LNCaP clone FGC (cell line): ENCODE measurements around the gene HSCB.
A peak's percentile ranks its signal among the peaks of the same experiment; 100 is the strongest.
"Not testable (repeated sequence)": the region's sequence is repeated elsewhere in the genome, so short reads cannot be mapped to it uniquely, and the experiment has no call there.

Experiments
- DNase-seq: peaks from one replicate; pipeline ENCODE4 v3.0.0-alpha.2; 2011; ENCODE audit warnings: low read depth
- H3K4me3 ChIP-seq: 2 replicates; pipeline ENCODE4 v1.5.1; 2011; ENCODE audit warnings: mild to moderate bottlenecking, low read depth, low read length, control low read depth
- TF ChIP-seq, protein P1 (sequence below): IDR thresholded peaks from 2 replicates; pipeline ENCODE4 v1.5.1; 2012; ENCODE audit warnings: mild to moderate bottlenecking; ENCODE audit not compliant: control insufficient read depth, insufficient read depth; ENCODE audit errors: extremely low read depth

The HSCB gene

DNA sequence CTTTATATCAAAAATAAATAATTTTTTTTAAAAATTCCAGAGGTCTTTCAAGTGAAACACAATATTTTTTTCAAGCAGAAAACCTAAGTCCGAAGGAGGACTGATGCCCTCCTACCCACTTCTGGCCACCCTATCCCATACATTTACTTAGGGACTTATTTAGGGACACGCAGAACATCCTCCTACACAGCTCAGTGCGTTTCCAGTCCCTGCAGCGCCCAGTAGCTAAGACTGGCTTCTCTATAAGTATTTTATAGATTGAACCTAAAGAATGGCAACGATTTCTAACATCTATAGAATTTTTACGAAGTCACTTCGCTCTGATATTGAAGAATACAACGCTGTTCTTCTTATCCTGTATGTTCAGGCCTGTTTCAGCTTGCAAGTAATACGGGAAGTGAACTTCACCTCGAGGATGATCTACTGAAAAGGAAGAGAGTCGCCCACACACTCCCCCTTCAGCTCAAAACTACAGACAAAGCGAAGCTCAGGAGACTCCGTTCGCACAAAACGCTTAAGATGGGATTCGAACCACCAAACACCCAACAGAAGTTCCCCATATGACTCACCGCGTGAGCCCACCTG, 547 bp upstream of the HSCB start:
- DNase-seq, result no peak
- peak overlapping the region; percentile 95 for H3K4me3 ChIP-seq
- TF ChIP-seq, protein P1, sequence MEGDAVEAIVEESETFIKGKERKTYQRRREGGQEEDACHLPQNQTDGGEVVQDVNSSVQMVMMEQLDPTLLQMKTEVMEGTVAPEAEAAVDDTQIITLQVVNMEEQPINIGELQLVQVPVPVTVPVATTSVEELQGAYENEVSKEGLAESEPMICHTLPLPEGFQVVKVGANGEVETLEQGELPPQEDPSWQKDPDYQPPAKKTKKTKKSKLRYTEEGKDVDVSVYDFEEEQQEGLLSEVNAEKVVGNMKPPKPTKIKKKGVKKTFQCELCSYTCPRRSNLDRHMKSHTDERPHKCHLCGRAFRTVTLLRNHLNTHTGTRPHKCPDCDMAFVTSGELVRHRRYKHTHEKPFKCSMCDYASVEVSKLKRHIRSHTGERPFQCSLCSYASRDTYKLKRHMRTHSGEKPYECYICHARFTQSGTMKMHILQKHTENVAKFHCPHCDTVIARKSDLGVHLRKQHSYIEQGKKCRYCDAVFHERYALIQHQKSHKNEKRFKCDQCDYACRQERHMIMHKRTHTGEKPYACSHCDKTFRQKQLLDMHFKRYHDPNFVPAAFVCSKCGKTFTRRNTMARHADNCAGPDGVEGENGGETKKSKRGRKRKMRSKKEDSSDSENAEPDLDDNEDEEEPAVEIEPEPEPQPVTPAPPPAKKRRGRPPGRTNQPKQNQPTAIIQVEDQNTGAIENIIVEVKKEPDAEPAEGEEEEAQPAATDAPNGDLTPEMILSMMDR, result no peak

DNA sequence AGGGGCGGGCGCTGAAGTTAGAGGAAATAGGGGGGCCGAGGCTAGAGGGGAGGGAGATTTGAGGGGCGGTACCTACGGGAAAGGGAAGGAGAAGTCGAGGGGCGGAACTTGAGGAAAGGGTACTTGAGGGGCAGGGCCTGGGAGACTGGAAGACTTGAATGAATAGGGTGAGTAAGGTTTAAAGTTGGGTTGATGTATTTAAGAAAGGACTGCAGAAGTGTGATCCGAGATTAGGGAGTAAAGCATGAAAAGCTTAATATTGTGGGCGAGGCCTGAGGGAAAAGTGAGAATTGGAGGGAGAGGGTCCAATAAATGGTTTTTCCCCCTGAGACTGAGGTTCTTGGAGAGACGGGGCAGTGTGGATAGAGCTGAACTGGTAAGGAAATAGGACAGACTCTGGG, 723 bp downstream of the HSCB start:
- TF ChIP-seq, protein P1, result no peak
- peak overlapping the region; percentile 95 for H3K4me3 ChIP-seq
- no peak for DNase-seq

DNA sequence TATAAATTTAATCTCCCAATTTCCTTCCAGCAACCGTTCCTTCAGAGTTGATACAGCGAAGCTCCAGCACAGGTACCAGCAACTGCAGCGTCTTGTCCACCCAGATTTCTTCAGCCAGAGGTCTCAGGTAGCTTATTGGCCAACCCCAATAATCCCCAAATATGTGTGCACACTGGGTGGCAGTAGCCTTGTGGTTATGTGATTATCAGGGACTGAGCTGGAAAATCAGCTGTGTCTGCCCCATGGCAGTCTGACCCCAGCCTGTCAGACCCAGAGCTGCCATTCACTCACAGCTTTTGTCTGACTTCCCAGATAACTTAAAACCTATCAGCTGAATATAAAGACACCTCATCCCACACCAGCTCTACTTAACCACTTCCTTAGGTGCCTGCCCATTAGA, 2.0 kb downstream of the HSCB start:
- no peak overlapping the region for H3K4me3 ChIP-seq
- TF ChIP-seq, protein P1, result no peak

DNA sequence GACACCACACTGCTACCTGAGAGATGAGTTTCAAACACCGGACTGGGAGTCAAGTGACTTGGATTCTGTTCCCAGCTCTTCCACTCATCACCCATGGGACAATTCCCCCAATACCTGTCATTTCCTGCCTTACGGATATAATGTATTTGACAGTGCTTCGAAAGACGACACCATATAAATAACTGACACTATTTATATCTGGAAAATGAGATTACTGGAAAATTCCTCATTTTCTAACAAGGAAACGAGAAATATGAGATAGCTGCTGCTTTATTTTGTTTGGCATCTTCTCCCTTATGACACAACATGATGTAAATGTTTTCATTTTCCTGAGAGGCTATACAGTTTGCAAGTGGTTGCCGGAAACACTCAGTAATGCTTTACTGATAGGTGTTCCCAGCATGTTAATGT, 8.6 kb downstream of the HSCB start:
- no peak for DNase-seq
- TF ChIP-seq, protein P1, result no peak
- no peak overlapping the region for H3K4me3 ChIP-seq

More for the DNA sequence above, 2.0 kb downstream of the HSCB start:
- DNase-seq, result no peak

DNA sequence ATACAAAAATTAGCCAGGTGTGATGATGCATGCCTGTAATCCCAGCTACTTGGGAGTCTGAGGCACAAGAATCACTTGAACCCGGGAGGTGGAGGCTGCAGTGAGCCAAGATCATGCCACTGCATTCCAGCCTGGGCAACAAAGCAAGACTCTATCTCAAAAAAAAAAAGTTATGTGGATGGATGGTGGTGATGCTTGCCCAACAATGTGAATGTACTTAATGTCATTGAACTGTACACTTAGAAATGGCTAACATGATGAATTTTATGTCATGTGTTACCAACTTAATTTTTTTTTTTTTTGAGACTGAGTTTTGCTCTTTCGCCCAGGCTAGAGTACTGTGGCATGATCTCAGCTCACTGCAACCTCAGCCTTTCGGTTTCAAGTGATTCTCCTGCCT, 12.7 kb downstream of the HSCB start:
- H3K4me3 ChIP-seq, DNase-seq: not testable (repeated sequence)

DNA sequence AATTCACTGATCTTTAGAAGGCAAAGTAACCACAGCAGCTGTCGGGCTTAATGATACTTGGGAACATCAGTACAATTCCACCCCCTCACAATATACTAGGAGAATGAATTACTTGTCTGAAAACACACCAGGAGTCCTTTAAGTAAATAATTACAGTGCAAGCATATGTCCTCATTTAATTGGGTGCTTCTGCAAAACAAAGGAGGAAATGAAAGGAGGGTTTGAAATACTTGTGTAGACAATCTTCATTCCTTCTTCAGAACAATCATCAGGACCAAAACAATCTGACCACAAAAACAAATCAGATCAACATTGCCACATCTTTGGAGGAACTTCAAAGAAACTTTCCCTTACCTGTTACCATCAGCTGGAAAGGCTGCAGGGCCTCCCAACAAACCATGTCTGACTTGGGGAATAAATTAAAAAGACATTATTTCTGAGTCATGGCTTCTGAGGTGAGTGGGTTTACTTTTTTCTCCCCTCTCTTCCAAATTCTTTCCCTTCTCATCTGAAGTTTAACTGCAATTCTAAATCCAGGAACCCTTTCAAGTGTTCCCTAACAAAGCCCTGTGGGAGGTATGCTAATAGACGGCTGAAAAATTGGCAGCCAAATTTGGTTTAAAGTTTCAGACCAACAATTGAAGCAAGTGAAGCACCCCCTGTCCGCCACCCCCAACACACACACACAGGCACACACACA, 18.2 kb downstream of the HSCB start:
- TF ChIP-seq, protein P1, result no peak
- no peak overlapping the region for H3K4me3 ChIP-seq
- peak; percentile 37 for DNase-seq

DNA sequence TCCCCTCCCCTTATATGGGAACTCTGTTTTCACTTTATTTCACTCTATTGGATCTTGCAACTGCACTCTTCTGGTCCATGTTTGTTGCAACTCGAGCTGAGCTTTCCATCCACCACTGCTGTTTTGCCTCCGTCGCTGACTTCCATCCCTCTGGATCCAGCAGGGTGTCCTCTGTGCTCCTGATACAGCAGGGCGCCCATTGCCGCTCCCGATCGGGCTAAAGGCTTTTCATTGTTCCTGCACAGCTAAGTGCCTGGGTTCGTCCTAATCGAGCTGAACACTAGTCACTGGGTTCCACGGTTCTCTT, 19.6 kb downstream of the HSCB start:
- H3K4me3 ChIP-seq, result no peak overlapping the region
- TF ChIP-seq, protein P1, result no peak
- no peak for DNase-seq

DNA sequence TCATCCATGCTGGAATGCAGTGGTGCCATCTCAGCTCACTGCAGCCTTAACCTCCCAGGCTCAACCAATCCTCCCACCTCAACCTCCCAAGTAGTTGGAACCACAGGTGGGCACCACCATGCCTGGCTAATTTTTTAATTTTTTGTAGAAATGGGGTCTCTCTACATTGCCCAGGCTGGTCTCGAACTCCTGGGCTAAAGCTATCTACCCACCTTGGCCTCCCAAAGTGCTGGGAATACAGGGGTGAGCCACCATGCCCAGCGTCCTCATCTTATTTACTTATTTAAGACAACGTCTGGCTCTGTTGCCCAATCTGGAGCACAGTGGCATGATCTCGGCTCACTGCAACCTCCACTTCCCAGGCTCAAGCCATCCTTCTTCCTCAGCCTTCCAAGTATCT, 20.2 kb downstream of the HSCB start:
- H3K4me3 ChIP-seq, DNase-seq: not testable (repeated sequence)
